Neural cell (in vitro differentiated cells): Measurements from ENCODE around the gene PIAS2.

Experiments
- CTCF ChIP-seq: fragments of 450-650 bp; IDR thresholded peaks from 2 replicates; pipeline ENCODE4 v1.5.1; 2014; ENCODE audit warnings: antibody characterized with exemption, mild to moderate bottlenecking, moderate library complexity; ENCODE audit not compliant: poor library complexity, severe bottlenecking
- EZH2 ChIP-seq: fragments of 200-600, 300-800 bp; shearing (Covaris generic), sonication (generic); IDR thresholded peaks from 2 replicates; pipeline ENCODE4 v1.6.1; 2014; ENCODE audit warnings: antibody characterized with exemption, low read length, borderline replicate concordance, mild to moderate bottlenecking; ENCODE audit not compliant: insufficient read depth, poor library complexity, severe bottlenecking

GRCh38 chr18:46888965-46889364, 28.3 kb downstream of the PIAS2 start:
- no peak for TF ChIP-seq CTCF
- TF ChIP-seq EZH2, result no peak
